ENCODE data around the gene FHAD1.
A peak's percentile ranks its signal among the peaks of the same experiment; 100 is the strongest.

FHAD1 gene

DNA sequence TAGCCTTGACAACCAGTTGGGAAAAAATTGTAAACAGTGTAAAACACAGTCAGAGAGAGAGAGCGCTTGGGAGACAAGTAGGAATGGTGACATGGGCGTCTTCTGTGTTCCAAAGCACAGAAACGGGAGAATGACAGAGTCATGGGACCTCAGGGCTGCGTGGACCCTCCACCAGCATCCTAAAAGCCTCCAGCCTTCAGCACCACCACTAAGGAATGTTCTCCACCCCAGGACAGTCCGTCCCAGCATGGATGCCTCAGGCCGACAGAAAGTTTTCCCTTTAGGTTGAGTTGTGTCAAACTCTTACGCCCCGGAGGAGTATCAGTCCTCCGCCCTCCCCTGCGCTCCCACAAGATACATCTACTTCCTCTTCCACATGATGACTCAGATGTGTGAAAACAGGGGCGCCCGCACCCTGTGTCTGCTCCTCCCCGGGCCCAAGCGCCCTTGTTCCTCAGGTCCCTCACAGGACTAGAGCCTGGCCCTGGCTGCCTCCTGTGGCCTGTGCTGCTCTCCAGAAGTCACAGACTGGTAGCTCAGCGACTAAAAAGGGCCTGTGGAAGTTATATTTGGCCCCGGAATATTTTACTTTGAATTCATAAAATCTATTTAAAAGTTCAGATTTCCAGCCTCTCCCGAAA is 98.8 kb downstream of the FHAD1 start:
- DNase-seq (ENCODE audit: low spot score) = no peak

DNA sequence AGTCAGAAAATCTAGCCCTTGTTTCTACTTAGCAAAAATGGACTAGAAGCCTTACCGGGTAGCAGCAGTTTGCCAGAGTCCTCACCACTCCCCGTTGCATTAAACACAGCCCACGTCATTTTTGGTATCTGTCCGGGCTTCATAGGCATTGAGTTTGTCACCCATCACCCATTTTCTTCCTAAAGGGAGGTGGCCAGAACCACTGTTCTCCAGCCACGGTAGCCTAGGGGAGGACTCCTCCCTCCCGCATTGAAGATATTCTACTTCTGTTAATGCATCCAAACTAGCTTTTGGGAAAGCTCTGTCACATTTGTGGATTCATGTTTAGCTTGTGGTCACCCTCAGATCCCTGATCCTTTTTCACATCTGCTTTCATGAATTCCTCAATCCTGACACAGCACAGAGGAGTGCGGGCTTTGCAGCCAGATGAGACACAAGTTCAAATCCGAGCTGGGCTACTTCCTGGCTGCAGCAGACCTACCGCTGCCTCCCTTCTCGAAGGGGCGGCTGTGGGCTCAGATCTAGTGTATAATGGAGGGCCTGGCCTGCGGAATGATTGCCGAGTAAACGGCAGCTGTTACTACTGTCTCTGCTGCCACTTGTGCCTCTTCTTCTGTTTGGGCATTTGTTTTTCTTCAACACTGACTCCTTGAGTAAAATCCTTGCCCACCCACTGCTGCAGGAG is 99.5 kb downstream of the FHAD1 start:
- DNase-seq (ENCODE audit: low spot score) = no peak

DNA sequence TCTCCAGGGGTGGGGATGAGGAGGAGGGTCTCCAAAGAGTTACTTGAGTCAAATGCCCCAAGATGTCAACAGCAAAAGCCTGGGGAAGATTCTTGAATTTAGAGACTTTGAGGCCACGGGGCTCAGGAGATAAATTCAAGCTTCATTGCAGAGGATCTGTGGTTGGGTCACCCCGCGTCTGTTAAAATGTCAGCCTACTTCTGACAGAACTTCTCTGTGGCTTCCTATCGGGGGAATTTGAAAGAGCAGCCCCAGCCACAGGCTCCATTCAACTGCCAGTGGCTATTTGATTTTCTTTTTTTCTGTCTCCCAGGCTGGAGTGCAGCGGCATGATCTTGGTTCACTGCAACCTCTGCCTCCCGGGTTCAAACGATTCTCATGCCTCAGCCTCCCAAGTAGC is 100.2 kb downstream of the FHAD1 start:
- DNase-seq (ENCODE audit: low spot score) = no peak

DNA sequence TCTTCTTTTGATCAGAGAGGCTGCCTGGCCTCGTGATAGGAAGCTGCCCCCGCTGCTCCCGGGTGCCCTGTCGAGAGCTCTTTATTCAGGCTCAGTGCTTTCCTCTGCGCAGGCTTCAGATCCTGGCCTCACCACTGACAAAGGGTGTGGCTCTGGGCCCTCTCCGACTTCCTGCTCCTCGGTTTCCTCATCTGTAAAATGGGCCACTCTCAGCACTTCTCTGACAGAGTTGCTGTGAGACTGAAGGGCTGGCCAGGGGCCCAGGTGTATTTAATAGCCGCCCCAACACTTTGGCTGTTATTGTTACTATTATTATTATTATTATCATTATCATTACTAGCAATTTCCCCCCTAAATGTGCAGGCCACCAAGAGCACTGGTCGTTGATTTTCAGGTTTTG is 101.6 kb downstream of the FHAD1 start:
- no peak for DNase-seq (ENCODE audit: low spot score)

DNA sequence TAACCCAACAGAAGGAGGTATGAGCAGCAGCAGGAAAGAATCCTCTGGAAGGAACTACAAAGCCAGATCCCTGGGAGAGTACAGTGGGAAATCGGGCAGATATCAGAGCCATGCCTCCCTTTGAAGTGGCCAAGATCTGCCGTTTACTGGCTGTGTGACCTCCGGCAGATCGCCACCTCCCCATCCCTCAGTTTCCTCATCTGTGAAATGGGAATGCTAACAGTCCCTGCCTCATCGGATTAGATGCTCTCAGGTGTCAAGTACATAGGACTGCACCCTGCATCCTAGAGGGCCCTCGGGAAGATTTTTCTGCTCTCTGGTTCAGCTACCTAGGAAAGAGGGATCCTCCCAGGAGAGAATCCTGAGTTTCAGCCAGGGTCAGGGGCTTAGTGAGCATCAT is 102.1 kb downstream of the FHAD1 start:
- DNase-seq (ENCODE audit: low spot score) = no peak

DNA sequence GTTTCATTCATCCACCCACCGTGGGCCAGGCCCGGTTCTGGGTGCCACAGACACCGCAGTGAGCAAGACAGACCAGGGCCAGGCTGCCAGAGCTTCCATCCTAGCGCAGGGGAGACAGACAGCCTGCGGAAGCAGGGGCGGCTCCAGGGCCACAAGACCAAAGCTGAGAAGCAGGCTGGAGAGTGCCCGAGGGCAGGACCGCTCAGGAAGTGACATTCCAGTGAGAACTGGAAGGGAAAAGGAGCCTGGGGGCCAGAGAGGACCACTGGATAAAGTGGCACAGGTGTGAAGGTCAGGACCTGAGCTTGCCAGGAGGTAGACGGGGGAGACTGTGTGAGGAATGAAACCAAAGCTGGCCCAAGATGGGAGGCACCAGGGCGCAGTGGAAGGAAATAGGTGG is 103.1 kb downstream of the FHAD1 start:
- no peak for DNase-seq (ENCODE audit: low spot score)

DNA sequence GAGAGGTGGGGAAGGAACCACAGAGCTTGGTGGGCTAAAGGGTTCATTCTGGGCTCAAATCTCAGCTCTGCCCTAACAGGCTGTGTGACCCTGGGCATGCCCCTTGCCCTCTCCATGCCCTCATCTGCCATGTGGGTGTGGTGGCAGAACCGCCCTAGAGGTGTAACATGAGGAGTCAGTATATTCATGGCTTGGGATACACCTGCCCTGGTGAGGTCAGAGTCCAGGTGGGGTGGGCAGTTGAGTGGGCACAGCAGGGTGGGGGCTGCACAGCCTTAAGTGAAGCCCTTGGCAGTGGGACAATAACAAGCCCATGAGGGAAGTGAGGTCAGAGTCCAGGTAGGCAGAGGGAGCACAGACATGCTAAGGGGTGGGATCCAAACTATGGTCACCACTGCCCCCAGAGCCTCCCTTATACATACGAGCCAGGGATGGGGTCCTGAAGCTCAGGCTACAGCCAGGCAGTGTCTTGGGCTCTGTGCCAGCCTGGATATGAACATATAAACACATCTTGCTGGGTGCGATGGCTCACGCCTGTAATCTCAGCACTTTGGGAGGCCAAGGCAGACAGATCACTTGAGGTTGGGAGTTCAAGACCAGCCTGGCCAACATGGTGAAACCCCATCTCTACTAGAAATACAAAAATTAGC is 103.7 kb downstream of the FHAD1 start:
- DNase-seq (ENCODE audit: low spot score) = no peak

DNA sequence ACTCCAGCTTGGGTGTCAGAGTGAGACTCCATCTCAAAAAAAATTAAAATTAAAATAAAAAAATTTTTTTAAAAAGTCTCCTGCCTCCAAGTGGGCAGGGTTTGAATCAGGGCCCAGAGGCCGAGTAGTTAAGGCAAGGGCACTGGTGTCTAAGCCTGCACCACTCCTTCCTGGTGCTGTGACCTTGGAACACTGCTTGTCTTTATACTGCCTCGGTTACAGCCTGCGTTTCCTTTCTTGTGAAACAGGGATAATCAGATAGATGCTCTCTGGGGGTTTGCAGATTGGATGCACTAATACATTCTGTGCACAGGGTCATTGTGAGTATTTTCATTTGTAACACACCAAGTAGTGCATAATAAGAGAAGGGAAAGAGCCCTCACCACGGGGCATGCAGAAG is 104.3 kb downstream of the FHAD1 start:
- DNase-seq (ENCODE audit: low spot score) = no peak

DNA sequence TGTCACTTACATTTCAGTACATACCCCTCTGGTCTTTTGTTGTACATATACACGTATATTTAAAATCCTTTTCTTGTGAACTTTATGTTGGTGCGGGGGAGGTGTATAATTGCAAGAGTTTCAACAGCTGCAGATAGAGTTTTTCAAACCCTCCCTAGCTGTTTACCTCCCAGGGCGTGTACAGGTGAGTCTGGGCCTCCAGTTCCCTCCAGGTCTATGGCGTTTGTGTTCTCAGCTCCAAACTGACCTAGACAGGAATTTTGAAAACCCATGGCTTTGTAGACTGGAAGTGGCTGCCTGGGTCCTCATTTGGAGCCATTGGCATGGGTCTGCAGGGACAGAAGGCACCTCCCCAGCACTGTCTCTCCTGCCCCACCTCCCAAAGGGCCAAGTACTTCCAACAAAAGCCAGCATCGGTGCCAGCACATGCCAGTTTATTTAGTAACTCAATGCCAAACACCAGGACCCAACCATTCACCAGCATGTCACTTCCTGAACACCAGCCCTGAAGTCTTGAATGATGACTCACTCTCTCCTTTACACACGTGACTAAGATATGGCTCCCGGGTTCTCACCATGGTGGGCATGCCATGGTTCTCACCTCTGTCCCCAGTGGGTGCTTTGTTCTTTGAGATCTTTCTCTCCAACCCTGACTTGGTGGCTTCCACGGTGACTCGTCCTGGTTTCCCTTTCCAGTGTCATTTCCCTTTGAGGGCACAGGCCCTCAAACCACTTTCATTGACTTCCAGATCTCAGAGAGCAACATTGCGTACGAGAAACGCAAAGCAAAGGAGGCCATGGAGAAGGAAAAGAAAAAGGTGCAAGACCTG is 105.3 kb downstream of the FHAD1 start:
- DNase-seq (ENCODE audit: low spot score) = peak; percentile 95

DNA sequence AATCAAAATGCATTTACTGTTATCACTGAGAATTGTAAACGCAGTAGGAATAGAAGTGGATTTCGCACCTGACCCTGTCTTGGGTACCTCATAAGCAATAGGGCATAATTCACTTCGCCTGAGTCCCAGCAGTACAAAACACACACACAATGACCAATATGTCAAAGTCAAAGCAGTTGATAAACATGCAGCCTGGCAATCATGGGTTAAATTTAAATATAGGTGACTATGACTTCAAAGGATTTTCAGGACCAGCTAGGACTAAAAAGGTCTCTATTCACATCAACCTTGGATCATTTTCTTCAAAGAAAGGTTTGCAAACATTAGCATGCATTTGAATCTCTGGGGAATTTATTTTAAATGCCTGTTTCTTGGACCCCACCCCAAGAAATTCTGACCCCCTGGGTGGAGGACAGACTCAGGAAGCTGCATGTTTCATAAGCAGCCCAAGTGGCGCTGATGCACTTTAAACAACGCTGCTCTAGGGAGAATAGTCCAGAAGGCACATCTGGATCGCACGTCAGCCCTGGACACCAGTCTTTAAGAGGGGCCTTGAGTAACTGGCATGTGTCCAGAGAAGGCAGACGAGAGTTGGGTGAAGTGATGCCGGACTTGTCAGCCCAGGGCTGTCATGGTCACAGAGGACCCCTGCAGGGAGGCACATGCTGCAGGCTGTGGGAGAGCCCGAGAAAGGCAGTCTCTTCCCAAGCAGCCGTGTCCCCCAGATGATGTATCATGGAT is 107.0 kb downstream of the FHAD1 start:
- no peak for DNase-seq (ENCODE audit: low spot score)

DNA sequence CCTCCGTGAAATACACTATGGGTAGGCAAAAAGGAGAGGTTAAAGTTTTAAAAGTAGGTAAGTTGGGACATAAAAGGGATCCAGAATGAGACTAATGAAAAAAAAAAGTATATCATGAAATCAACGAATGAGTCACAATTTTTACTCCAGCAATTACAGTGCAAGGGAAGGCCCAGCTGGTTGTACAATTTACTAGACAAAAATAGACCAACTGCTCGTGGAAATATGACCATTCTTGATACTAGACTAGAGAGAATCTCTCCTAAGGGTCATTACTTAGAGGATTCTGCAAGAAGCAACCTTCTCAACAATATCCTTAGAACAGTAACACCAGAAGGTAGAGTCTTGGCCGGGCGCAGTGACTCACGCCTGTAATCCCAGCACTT is 107.5 kb downstream of the FHAD1 start:
- DNase-seq (ENCODE audit: low spot score) = no peak

DNA sequence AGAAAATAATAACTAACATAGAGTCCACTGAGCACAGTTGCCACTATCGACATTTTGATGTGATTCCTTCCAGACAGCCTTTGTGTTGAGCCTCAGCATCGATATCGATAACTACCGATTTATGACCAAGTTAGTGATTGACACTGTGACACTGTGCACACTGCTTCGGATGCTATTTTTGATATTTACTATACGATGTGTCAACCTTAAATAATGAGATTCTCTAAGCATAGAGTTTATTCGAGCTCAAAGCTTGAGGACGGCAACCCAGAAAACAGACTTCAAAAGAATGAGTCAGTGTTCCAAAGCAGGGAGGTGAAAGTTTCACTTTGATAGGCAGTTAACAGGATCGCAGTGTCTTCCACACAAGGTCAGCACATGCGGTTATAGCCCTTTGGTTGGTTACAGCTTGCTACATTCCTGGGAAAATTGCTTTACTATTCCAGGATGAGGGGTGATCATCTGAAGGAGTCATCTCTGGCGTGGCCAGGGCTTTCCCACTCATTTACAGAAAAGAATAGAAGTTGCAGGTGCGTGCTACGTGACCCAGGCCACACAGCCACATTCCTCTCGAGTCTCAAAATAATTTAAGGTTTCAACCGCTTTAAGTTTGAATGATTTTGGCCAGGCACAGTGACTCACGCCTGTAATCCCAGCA is 109.1 kb downstream of the FHAD1 start:
- DNase-seq (ENCODE audit: low spot score) = peak; percentile 84

DNA sequence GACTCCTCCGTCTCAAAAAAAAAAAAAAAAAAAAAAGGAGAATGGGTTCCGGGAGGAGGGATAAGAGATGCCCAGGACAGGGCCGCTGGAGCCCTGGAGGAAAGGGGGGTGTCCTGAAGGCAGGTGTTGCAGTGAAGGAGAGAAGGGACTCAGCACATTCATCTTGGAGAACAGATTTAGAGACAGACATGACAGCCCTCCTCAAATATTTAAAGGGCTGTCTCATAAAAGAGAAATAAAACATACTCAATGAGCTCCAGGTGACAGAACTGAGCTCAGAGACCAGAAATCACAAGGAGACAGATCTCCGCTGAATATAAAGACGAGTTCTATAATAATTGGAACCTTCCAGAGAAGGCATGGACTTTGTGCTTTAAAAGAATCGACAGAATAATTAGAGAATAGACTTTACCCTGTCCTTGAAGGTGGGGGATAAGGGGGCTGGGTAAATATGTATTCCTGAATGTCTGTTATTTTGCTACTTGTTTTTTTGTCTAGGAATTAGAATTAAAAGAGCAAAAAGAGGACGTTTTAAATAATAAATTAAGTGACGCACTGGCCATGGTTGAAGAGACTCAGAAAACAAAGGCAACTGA is 110.7 kb downstream of the FHAD1 start:
- DNase-seq (ENCODE audit: low spot score) = no peak

DNA sequence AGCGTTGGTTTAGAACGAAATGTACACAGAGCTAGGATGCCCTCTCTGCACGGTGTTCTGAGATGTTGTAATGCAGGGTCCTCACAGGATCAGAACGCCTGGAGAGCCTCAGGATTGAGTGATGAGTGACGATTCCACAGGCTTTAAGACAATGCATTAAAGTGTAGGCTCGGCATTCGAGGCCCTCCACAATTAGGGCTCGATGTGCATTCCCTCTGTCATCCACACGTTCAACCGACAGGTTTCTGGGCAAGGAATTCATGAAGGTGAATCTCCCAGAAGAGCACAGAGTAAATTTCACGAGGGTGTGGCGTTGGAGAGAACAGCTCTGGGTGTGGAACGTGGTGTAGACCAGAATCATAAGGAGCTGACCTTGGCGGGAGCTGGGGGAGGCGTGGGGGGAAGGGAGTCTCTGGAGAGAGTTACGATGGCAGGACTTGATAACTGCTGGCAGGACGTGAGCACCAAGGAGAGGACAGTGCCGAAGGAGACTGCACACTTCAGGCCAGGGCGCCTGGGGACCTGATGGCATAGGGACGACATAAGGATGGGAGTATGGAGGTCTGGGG is 111.6 kb downstream of the FHAD1 start:
- no peak for DNase-seq (ENCODE audit: low spot score)

DNA sequence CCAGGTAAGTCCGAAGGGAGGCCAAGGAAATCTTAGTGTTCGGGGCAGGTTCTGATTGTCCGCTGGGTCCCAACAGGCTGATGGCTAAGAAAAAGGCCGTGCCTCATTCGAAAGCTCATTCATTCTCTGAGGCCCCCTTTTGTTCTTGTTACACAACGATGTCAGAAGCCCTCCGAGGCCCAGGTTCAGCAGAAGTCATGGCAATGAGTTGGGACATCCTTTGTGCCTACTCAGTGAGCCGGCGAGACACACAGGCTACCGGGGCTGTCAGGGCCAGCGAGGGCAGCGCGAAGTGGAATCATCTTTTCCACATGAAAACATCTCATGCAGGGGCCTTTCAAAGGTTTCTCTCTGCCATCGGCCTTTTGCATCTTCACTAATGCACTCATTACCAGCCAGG is 113.7 kb downstream of the FHAD1 start:
- no peak for DNase-seq (ENCODE audit: low spot score)

DNA sequence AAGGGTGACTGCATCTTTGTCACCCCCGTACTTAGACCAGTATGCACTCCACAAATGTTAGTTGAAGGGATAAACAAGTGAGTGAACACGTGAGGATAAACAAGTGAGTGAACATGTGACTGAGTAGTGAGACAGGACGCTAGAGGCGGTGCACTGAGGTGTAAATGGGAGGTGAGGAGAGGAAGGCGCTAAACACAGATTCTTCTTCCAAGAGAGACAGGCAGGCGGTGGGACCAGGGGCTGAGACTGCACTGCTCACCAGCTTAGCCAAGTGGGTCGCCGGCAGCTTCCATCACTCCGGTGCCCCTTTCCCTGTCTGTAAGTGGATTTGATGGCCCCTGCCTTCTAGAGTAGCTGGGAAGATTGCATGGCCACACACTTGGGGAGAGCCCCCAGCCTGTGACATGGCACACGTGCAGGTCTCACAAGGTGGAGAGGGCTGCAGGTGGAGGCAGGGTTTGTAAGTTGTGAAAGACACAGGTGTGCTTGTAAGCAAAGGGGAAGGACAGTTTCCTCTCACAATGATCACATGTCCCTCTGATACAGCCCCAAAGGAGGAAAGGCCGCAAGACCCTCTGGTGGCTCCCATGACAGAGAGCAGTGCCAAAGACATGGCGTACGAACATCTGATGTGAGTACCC is 115.2 kb downstream of the FHAD1 start:
- DNase-seq (ENCODE audit: low spot score) = no peak

DNA sequence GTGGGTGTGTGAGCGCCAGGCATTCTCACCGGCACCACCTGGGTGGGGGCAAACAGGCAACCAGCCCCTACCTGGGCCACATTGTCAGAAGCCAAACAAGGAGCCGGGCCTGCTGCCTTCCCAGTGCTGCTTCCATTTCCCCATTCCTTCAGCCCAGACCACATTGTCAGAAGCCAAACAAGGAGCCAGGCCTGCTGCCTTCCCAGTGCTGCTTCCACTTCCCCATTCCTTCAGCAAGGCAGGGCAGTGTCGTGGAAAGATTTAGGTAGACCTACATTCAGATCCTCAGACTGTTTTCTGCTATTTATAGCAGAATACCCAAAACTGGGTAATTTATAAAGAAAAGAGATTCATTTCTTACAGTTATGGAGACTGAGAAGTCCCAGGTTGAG is 115.7 kb downstream of the FHAD1 start:
- DNase-seq (ENCODE audit: low spot score) = no peak

DNA sequence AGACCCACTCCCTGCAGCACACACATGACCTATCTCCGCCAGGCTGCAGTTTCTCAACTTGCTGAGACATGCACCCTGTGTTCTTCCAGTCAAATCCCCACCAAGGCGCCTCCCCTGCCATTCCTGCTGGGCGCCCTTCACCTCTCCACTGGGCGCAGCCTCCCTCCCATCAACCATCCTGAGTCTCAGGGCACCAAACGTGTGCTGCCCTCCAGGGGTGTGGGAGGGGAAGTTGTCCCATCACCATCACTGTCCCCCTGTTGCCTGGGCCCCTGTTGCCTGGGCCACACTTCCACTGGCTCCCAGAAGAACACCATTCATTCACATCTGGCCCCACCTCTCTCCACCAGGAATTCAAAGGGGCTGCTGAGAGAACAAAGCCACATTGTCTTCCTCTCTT is 117.7 kb downstream of the FHAD1 start:
- no peak for DNase-seq (ENCODE audit: low spot score)

DNA sequence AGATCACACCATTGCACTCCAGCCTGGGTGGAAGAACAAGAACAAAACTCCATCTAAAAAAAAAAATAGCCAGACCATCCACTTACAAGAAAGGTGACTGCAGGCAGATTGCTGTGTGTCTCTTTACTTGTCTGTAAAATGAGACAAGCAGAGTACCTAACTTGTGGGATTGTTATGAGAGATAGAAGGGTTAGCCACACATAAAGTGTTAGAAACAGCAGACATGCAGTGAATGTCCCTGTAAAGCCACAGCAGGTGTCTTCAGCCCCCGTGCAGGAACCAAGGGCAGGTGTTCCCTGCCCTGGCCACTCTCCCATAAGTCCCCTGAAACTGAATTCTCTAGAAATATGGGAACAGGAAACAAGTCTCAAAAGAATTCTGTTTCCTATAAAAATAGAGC is 121.9 kb downstream of the FHAD1 start:
- DNase-seq (ENCODE audit: low spot score) = no peak

DNA sequence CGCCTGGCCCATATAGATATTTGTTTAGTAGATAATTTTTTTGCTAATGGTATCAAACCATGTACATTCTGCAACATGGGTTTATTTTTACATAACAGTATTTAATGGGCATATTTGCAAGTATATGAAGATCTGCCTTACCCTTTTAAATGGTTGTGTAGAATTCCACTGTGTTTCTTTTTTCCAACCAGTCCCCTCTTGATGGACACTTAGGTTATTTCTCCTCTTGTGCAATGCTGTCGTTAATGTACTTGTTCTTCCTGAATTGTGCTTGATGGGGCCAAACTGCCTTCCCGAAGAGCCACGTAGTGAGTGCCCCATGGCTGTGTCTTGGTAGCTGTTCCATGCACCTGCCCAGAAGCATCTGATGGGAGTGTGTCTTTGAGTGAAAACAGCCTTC is 123.2 kb downstream of the FHAD1 start:
- DNase-seq (ENCODE audit: low spot score) = no peak
